ENCODE results near the gene POU2AF1. TPM values are rescaled to one million over a fixed set of nuclear protein-coding genes. Genes with fewer than 3 reads are reported as not detected.

Gene POU2AF1
- total RNA-seq, 4 donors from 2014 or later = under 0.01 to 2.9 (median 2.6) TPM; not detected in 1

DNA sequence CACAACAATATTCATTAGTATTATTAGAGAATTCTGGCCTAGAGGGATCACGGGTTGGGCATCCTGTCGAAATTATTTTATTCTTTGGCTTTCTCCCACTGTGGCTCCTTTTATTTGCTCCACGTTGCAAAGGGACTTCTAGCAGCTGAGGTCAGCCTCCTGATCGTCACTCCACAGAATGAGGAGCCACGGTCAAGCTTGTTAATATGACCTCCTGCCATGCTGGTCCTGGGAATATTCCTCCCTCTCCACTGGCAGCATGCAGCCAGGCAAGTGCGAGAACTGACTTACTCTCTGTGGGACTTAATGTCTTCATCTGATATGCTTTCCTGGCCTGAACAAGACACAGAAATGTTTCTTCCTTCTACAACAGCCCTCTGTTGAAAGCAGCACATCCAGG, 59.8 kb downstream of the POU2AF1 start:
- DNase-seq = no peak
- intact Hi-C loops (cut with DNase I; ENCODE audit: low total_unique reads) = no loop called here

DNA sequence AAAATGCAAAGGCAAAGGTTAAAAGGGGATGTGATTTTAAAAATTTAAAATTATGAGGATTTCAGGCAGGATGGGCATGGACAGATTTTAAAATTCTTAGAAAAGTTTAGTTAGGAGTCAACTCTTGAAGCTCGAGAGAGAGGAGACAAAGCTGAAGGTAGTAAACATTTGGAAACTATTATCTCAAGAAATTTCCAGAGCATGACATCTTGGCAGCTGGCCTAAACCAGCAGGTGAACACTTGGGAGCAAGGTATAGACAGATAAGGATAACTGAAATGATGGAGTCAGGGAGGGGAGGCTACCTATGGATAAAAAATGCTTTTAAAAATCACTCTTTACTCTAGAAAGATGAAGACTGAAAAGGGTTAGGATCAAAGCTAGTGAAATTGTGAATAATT, 67.0 kb downstream of the POU2AF1 start:
- DNase-seq = no peak
- intact Hi-C loops (cut with DNase I; ENCODE audit: low total_unique reads) = no loop called here
- Histone ChIP-seq H3K4me3 (no peak overlapping the region), H3K27me3 (no peaks in the 10 kb centered on the region), H3K36me3 (no peaks in the 10 kb centered on the region), H3K27ac (no peak overlapping the region), H3K9me3 (no peaks in the 10 kb centered on the region), H3K4me1 (no peaks in the 10 kb centered on the region)
- no peak for TF ChIP-seq POLR2A (IDR thresholded peaks at IDR 0.05)
- TF ChIP-seq, protein P1, sequence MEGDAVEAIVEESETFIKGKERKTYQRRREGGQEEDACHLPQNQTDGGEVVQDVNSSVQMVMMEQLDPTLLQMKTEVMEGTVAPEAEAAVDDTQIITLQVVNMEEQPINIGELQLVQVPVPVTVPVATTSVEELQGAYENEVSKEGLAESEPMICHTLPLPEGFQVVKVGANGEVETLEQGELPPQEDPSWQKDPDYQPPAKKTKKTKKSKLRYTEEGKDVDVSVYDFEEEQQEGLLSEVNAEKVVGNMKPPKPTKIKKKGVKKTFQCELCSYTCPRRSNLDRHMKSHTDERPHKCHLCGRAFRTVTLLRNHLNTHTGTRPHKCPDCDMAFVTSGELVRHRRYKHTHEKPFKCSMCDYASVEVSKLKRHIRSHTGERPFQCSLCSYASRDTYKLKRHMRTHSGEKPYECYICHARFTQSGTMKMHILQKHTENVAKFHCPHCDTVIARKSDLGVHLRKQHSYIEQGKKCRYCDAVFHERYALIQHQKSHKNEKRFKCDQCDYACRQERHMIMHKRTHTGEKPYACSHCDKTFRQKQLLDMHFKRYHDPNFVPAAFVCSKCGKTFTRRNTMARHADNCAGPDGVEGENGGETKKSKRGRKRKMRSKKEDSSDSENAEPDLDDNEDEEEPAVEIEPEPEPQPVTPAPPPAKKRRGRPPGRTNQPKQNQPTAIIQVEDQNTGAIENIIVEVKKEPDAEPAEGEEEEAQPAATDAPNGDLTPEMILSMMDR (IDR thresholded peaks at IDR 0.05) = no peak

More for the DNA sequence above, 59.8 kb downstream of the POU2AF1 start:
- H3K4me1 ChIP-seq = no peaks in the 10 kb centered on the region
- TF ChIP-seq, protein P1 (IDR thresholded peaks at IDR 0.05) = no peak
- no peak for TF ChIP-seq POLR2A (IDR thresholded peaks at IDR 0.05)
- no peaks in the 10 kb centered on the region for H3K9me3 ChIP-seq
- no peaks in the 10 kb centered on the region for H3K27me3 ChIP-seq
- no peaks in the 10 kb centered on the region for H3K36me3 ChIP-seq
- no peak overlapping the region for H3K4me3 ChIP-seq
- H3K27ac ChIP-seq = no peak overlapping the region

DNA sequence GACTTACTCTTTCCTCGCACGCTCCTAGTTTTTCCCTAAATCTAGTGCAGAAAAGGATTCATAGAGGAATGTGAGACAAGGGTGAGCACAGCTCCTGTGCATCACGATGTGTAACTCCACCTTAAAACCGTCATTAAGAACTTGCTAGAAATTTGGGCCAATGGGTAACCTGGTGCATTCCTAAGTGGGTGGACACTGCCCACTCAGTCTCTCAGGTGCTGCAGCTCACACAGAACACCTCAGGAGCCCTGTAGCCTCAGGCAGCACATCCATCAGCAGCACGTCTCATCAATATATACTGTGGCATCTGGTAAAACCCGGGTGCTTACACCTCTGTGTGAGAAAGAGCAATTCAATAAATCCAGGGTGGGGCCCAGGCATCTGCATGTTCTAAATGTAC, 68.4 kb downstream of the POU2AF1 start:
- Histone ChIP-seq H3K27ac (no peak overlapping the region), H3K9me3 (no peaks in the 10 kb centered on the region), H3K36me3 (no peaks in the 10 kb centered on the region), H3K4me1 (no peaks in the 10 kb centered on the region), H3K27me3 (no peaks in the 10 kb centered on the region), H3K4me3 (no peak overlapping the region)
- intact Hi-C loops (cut with DNase I; ENCODE audit: low total_unique reads) = no loop called here
- DNase-seq = no peak
- no peak for TF ChIP-seq POLR2A (IDR thresholded peaks at IDR 0.05)

DNA sequence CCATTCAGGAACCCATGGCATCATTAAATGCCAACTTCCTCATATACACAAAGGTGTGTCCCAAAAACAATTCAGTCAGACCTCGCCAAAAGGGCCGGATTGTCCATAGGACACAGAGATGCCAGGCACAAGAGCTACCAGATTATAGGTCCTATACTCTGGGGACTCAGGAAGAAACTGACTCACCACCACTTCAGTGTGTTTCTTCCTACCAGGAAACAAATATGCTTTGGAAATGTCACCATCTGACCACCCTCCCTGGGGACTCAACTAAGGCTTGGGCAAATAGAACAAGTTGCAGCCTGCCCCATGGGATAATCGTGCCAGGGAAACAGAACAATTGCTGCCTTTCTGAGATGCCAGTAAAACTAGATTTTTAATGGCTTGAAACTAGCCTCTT, 69.0 kb downstream of the POU2AF1 start:
- no peak overlapping the region for H3K4me3 ChIP-seq
- H3K9me3 ChIP-seq = no peaks in the 10 kb centered on the region
- H3K36me3 ChIP-seq = no peaks in the 10 kb centered on the region
- no peak for TF ChIP-seq POLR2A (IDR thresholded peaks at IDR 0.05)
- TF ChIP-seq, protein P1 (IDR thresholded peaks at IDR 0.05) = no peak
- no peak for DNase-seq
- intact Hi-C loops (cut with DNase I; ENCODE audit: low total_unique reads) = no loop called here
- H3K27ac ChIP-seq = no peak overlapping the region
- no peaks in the 10 kb centered on the region for H3K4me1 ChIP-seq
- H3K27me3 ChIP-seq = no peaks in the 10 kb centered on the region

DNA sequence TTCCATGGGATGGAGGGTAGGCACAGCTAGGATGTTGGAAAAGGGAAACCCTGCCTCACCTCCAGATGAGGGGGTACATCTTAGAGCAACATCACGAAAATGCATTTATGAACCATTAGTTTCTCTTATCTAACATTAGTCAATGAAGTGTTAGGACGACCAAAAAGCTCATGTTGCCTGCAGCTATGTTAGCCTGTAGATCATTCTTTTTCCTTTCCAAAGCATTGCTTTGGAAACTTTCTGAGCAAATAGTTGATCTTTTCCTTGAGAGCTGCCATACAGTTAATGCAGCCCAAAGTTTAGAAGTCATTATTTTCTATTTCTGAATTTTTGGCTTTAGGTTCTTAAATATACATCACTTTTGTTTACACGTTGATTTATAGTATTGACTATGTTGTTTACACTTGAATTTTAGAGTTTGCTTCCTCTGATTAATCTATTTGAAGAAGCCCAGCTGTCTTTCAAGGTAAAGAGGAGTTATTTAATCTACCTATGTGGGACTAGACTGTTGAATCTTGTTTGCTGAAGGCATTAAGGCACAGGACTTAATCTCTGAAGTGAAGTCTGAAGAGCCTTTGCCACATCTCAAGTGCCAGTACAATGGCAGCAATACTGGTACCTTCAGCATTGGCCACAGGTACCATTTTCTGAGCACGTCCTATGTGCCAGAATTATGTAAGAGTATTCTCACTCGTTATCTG, 69.7 kb downstream of the POU2AF1 start:
- no peak for TF ChIP-seq POLR2A (IDR thresholded peaks at IDR 0.05)
- TF ChIP-seq, protein P1 (IDR thresholded peaks at IDR 0.05) = no peak
- no peak overlapping the region for H3K27ac ChIP-seq
- no peaks in the 10 kb centered on the region for H3K9me3 ChIP-seq
- DNase-seq = no peak
- no peaks in the 10 kb centered on the region for H3K27me3 ChIP-seq
- no peak overlapping the region for H3K4me3 ChIP-seq
- no peaks in the 10 kb centered on the region for H3K4me1 ChIP-seq
- no peaks in the 10 kb centered on the region for H3K36me3 ChIP-seq
- intact Hi-C loops (cut with DNase I; ENCODE audit: low total_unique reads) = no loop called here
